CD1c-positive myeloid dendritic cell (primary cell): Measurements from ENCODE around the gene CYTH2.

Experiments used
- DNase-seq: peaks from one replicate; pipeline ENCODE4 v3.0.0-alpha.2; 2016; ENCODE audit errors: extremely low spot score

CYTH2 gene, protein sequence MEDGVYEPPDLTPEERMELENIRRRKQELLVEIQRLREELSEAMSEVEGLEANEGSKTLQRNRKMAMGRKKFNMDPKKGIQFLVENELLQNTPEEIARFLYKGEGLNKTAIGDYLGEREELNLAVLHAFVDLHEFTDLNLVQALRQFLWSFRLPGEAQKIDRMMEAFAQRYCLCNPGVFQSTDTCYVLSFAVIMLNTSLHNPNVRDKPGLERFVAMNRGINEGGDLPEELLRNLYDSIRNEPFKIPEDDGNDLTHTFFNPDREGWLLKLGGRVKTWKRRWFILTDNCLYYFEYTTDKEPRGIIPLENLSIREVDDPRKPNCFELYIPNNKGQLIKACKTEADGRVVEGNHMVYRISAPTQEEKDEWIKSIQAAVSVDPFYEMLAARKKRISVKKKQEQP

DNA sequence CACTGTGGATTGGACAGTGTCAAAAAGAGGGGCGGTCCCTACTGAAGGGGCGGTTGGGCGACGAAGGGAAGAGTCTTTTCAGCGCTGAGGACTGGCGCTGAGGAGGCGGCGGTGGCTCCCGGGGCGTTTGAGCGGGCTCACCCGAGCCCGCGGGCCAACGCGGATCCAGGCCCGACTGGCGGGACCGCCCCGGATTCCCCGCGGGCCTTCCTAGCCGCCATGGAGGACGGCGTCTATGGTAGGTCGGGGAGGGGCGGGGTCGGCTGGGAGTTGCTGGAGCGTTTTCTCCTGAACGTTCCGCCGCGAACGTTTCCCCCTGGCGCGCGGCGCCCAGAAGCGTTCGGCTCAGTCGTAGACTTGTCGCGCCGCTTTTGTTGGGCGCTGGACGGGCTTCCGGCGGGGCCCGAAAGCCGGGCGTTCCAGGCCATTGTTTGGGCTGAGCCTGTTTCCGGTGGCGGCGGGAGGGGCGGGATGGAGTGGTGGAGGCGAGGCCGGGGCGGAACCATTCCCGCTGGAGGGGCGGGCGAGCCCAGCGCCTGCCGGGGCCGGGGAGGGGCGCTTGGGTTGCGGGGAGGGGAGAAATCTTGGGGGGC, at the start of gene CYTH2:
Gene CYTH2 (plus strand): TSS at position 81 of the 593 bp plus-strand sequence. CDS start 139 bp downstream, at position 220.
- peak; percentile 79 for DNase-seq

DNA sequence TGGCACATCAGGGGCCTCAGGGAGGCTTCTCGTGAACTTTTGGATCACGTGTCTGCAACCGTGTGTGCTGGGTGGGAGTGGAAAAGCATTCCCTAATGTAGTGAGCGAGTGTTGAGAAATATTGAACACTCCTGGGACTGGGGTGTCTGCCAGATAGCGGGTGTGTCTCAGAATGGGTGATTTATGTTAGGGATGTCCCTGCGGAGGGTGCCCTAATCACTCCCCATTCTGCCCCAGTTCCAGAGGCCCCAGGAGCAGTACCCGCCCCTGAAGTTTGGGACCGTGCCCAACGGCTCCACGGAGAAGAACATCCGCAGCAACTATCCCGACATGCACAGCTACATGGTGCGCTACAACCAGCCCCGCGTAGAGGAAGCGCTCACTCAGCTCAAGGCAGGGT, 47.6 kb upstream of the CYTH2 start:
- DNase-seq = no peak

DNA sequence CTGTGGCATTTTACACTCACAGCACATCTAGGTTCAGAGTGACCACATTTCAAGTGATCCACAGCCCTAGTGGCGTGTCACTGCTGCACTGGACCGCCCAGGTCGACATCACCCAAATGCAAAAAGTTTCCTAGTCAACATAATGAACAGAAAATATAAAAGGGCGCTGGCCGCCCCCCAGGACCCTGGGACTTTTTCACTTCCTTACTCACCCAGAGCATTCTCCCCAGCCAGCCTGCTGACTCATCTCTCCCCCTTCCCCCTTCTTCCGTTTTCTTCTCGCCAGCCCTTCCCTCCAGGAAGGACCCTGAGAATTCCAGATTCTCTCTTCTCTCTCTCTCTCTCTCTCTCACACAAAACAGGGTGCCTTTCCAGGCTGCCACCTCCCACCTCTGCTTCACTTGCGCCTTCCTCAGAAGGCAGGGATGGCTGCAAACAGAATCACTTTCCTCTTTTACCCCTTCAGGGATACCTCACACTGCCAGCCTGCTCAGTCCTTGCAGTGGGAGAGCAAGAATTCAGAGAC, 44.4 kb upstream of the CYTH2 start:
- DNase-seq = peak; percentile 69

DNA sequence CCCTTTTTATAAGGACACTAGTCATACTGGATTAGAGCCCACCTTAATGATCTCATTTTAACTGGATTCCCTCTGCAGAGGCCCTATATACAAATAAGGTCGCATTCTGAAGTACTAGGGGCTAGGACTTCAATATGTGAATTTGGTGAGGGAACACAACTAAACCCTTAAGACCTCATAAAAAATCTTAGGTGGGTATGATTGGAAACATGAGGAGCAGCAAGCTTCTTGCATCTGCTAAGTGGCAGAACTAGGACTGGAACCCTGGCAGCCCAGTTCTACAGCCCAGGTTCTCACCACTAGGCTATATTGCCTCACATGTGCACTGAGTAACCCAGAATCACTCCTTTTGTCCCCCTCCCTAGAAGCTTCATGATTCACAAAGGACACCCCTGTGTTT, 40.5 kb upstream of the CYTH2 start:
- DNase-seq = no peak

DNA sequence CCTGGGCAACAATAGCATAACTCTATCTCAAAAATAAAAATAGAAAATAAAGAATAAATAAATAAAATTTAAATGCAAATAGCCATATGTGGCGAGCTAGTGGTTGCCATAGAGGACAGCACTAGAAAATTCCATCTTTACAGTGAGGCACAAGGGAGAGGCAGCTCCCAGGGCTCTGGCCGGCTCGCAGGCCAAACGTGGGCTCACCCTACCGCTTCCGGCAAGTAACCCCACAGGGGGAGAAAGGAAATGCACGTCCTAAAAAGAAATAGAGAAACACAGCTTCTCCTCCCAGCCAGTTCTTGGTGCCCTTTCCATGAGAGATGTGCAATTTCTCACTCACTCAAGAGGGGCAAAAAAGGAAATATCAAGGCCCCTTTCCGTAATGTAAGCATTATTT, 35.8 kb upstream of the CYTH2 start:
- DNase-seq = no peak

DNA sequence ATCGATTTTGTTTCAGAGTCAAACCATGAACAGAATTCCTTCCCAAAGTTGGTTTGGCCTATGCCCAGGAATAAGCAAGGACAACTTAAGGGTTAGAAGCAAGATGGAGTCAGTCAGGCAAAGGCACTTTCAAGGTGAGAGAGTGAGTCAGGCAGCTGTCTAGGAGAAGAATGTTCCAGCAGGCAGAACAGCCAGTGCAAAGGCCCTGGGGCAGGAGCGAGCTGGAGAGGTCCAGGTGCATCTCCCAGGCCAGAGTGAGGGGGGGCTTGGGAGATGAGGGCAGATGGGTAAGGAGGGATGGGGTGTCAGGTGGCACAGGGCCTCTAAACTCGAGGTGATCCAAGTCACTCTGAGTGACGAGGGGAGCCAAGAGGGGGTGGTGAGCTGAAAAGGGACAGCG, 32.6 kb upstream of the CYTH2 start:
- DNase-seq = no peak

DNA sequence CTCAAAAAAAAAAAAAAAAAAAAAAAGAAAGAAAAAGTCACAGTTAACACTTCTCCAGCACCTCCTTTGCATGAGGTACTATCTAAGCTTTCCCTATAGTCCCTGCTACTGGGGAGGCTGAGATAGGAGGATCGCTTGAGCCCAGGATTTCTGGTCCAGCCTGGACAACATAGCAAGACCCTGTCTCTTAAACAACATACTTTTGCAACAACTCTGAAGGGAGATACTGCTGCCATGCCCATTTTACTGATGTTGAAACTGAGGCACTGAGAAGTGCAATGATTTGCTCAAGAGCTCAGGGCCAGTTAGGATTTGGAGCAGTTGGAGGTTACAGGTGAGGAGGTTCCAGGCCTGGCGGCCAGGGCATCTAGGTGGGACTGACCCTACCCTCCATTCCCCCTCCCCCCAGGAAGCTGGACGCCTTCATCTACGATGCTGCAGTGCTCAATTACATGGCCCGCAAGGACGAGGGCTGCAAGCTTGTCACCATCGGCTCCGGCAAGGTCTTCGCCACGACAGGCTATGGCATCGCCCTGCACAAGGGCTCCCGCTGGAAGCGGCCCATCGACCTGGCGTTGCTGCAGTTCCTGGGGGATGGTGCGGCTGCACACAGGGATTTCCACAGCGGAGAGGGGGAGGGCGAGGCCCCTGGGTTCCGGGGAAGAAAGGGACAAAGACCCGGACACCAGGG, 27.7 kb upstream of the CYTH2 start:
- DNase-seq = no peak

DNA sequence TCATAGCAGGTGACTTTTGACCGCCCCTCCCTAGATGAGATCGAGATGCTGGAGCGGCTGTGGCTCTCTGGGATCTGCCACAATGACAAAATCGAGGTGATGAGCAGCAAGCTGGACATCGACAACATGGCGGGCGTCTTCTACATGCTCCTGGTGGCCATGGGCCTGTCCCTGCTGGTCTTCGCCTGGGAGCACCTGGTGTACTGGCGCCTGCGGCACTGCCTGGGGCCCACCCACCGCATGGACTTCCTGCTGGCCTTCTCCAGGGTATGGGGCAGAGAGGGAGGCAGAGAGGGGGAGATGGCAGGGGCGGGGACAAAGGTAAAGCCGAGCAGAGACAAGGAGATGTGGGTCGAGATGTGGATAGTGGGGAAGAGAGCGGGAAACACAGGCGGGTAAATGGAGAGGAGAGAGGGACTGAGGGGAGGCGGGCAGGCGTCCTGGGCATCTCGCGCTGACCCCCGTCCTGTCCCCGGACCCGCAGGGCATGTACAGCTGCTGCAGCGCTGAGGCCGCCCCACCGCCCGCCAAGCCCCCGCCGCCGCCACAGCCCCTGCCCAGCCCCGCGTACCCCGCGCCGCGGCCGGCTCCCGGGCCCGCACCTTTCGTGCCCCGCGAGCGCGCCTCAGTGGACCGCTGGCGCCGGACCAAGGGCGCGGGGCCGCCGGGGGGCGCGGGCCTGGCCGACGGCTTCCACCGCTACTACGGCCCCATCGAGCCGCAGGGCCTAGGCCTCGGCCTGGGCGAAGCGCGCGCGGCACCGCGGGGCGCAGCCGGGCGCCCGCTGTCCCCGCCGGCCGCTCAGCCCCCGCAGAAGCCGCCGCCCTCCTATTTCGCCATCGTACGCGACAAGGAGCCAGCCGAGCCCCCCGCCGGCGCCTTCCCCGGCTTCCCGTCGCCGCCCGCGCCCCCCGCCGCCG, 26.8 kb upstream of the CYTH2 start:
- no peak for DNase-seq

DNA sequence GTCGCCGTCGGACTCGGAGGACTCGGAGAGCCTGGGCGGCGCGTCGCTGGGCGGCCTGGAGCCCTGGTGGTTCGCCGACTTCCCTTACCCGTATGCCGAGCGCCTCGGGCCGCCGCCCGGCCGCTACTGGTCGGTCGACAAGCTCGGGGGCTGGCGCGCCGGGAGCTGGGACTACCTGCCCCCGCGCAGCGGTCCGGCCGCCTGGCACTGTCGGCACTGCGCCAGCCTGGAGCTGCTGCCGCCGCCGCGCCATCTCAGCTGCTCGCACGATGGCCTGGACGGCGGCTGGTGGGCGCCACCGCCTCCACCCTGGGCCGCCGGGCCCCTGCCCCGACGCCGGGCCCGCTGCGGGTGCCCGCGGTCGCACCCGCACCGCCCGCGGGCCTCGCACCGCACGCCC, 25.9 kb upstream of the CYTH2 start:
- DNase-seq = peak; percentile 42

DNA sequence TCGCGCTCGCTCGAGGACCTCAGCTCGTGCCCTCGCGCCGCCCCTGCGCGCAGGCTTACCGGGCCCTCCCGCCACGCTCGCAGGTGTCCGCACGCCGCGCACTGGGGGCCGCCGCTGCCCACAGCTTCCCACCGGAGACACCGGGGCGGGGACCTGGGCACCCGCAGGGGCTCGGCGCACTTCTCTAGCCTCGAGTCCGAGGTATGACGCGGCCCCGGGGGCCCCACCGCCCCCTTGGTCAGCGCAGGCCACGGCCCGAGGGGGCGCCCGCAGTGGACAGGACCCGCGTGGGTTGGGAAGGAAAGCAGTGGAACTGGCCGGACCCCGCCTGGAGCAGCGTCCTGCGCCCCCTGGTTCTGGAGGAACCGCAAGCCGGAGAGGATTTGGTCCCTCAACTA, 25.4 kb upstream of the CYTH2 start:
- no peak for DNase-seq

DNA sequence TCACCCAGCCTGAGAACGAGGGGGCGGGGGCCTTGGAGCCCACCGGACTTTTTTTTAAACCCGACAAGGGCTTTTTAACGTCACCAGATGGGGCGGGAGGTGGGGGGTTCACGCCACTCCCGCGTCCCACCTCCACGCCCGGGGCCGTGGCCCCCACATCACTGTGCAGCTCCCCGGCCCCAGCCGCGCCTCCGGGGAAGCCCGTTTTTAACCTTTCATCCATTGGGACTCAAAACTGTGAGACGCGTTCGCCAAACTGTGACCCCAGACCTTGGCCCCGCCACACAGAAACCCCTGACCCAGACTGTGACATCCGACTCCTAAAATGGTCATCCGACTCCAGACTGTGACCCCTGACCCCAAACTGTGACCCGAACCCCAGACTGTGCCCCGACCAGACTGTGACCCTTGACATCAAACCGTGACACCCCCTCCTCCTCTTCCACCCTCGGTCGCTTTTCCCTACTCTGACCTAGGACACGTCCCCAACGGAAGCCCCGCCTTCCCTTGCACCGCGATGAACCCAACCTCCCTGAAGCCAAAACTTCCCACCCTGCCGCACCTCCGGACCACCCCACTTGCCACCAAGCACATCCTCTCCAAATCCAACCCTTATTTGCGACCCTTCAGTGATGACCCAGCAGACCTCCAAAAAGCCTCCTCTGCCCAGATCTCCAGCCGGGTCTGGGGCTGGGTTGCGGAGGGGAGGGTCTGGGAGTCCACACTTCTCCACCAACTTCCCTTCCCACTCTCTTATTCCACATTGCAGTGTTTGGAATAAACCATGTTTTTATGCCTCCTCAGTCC, 24.8 kb upstream of the CYTH2 start:
- DNase-seq = no peak

DNA sequence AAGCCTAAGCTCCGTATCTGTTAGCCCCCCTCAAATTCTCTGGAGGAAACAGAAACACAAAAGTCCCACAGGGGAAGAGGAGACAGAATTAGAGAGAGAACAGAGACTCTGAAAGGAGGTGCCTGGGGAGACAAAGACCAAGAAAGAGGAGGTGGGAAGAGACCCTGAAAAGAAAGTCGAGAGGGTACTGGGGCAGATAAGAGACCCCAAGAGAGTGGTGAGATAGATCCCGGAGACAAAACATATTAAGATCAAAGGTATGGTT, 24.3 kb upstream of the CYTH2 start:
- no peak for DNase-seq

DNA sequence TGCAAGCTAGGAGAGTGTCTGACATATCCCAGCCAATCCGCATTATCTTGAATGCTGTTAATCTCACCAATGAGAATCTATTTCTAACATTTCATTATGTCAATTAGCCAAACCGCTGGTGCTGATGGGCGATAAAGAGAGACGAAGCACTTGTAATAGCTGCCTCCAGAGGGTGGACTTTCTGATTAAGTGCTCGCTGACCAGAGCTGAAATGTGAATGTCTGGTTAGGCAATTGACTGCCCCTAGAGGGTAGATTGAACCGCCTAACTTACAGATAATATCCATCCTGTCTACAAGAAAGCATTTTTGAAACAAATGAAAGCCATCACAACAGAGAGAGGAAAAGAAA, 23.9 kb upstream of the CYTH2 start:
- DNase-seq = peak; percentile 48

DNA sequence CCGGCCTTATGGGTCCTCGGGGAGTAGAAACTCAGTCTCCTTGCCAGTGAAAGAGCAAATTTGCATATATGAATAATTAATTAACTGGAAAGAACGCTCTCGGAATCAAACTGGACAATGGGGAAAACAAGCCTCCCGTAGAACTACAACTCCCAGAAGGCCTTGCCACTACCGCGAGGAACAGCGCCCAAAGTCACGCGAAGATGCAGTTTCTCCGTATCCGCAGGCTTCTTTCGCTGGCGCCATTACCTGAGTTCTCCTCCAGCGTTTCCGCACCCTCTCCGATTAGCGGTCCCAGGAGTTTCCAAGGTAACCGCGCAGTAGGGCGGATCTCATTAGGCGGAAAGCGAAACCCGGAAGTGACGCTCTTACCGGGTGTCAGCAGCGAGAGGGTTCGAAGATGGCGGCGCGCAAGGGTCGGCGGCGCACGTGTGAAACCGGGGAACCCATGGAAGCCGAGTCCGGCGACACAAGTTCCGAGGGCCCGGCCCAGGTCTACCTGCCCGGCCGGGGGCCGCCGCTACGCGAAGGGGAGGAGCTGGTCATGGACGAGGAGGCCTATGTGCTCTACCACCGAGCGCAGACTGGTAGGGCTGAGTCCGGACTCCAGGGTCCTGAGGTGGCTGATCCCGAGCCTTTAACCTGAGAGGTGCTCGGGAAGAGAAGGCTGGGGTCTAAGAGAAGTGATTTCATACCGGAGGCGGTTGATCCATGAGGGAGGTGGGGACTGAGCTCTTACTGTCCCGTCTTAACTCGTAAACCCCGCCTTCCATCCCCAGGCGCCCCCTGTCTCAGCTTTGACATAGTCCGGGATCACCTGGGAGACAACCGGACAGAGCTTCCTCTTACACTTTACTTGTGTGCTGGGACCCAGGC, 23.3 kb upstream of the CYTH2 start, which contains the start of gene GRWD1:
Gene GRWD1 (plus strand): TSS at position 378 of the 876 bp plus-strand sequence. CDS start 23 bp downstream, at position 401.
- DNase-seq = peak; percentile 97

DNA sequence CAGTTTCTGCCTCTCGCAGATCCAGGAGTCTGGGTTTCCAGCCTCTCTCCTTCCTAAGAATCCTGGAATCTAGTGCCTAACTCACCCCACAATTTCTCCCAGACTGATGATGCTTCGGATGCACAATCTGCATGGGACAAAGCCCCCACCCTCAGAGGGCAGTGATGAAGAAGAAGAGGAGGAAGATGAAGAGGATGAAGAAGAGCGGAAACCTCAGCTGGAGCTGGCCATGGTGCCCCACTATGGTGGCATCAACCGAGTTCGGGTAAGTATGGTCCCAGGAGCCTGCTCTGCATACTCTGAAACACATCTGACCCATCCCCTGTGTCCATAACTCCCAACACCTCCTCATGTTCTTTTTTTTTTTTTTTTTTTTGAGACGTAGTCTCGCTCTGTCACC, 22.6 kb upstream of the CYTH2 start:
- DNase-seq = no peak

DNA sequence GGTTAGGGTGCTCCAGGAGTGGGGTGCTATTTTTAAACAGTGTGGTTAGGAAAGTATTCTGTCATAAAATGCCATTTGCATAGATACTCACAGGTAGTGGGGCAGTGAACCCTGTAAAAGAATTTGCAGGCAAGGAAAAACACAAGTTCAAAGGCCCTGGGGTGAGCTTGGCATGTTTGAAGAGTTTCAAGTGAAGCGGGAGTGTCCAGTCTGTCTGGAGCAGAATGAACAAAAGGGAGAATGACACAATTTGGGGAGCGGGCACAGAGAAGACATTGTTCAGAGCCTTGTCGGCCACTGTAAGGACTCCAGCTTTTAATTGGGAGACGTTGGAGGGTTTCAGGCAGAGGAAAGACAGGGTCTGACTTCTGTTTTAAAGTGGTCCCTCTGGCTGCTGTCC, 20.6 kb upstream of the CYTH2 start:
- no peak for DNase-seq

DNA sequence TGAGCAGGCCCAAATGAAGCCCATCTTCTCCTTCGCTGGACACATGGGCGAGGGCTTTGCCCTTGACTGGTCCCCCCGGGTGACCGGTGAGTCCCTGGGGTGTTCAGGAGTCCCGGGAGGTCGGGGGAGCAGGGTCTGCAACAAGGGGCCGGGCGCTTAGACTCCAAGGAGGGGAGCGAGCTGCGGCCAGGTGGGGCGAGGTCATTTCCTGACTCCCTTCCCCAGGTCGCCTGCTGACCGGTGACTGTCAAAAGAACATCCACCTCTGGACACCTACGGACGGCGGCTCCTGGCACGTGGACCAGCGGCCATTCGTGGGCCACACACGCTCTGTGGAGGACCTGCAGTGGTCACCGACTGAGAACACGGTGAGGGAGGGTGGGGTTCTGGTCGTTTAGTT, 18.7 kb upstream of the CYTH2 start:
- DNase-seq = no peak

DNA sequence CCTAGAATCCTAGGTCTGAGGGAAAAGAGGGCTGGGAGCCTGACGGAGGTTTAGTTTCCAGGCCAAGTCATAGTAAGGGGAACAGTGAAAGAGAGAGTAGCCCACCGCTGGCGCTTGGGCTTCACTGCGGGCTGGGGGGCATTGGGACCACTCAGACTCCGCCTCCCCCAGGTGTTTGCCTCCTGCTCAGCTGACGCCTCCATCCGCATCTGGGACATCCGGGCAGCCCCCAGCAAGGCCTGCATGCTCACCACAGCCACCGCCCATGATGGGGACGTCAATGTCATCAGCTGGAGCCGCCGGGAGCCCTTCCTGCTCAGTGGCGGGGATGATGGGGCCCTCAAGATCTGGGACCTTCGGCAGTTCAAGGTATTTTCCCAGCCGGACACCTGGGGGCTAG, 18.3 kb upstream of the CYTH2 start:
- DNase-seq = no peak

DNA sequence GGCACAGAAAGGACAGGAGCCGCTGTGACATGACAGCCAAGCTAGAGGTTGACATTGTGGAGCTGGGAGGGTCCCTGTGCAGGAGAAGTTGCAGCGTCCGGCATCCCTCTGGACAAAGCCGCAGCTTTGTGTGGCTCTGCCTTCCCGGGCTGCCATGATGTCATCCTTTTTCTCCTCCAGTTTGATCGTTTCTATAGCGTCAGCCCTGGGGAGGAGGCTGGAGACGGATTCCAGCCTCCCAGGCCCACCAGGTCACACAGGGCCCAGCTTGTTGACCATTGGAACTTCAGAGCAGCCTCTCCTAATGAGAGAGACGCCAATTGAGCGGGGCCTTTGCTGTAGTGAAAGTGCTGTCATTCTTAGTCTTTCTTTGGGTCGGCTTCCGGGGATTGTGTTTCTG, 17.5 kb upstream of the CYTH2 start:
- no peak for DNase-seq
